HG03354 (cell line): ENCODE results near the gene DGKH.
"Not testable (repeated sequence)": the region's sequence is repeated elsewhere in the genome, so short reads cannot be mapped to it uniquely, and the experiment has no call there.

Experiments used
- ATAC-seq: cut with Tn5 transposase; IDR thresholded peaks from one replicate; pipeline ENCODE4 v1.9.1; 2021; ENCODE audit warnings: mild to moderate bottlenecking; ENCODE audit not compliant: unreplicated experiment, poor library complexity, severe bottlenecking

Gene DGKH

GRCh38 chr13:42215578-42216421 lies 167.4 kb downstream of the DGKH start:
- no peak for ATAC-seq

- ATAC-seq = no peak
Measured at GRCh38 chr13:42216422-42216735, 167.9 kb downstream of the DGKH start.

- ATAC-seq = no peak
Measured at GRCh38 chr13:42218576-42218975, 170.1 kb downstream of the DGKH start.

GRCh38 chr13:42219051-42219450 lies 170.6 kb downstream of the DGKH start:
- ATAC-seq = no peak

GRCh38 chr13:42219876-42220275 lies 171.4 kb downstream of the DGKH start:
- no peak for ATAC-seq

- ATAC-seq = no peak
Measured at GRCh38 chr13:42221121-42221765, 172.8 kb downstream of the DGKH start.

GRCh38 chr13:42223681-42224080 lies 175.2 kb downstream of the DGKH start:
- ATAC-seq = no peak

GRCh38 chr13:42225051-42225450 lies 176.6 kb downstream of the DGKH start:
- no peak for ATAC-seq

- not testable (repeated sequence) for ATAC-seq
Measured at GRCh38 chr13:42226759-42227158, 178.3 kb downstream of the DGKH start.

GRCh38 chr13:42228527-42228926 lies 180.1 kb downstream of the DGKH start:
- ATAC-seq = no peak

- ATAC-seq = no peak
Measured at GRCh38 chr13:42229287-42229686, 180.8 kb downstream of the DGKH start.

- ATAC-seq = no peak
Measured at GRCh38 chr13:42232671-42233070, 184.2 kb downstream of the DGKH start.

- ATAC-seq = no peak
Measured at GRCh38 chr13:42233726-42234125, 185.3 kb downstream of the DGKH start.

GRCh38 chr13:42239161-42239560 lies 190.7 kb downstream of the DGKH start:
- no peak for ATAC-seq

- ATAC-seq = no peak
Measured at GRCh38 chr13:42239644-42240043, 191.2 kb downstream of the DGKH start.

GRCh38 chr13:42246541-42246940 lies 198.1 kb downstream of the DGKH start:
- no peak for ATAC-seq

- ATAC-seq = no peak
Measured at GRCh38 chr13:42247883-42248282, 199.4 kb downstream of the DGKH start.

- no peak for ATAC-seq
Measured at GRCh38 chr13:42255886-42256285, 207.4 kb downstream of the DGKH start.

GRCh38 chr13:42258747-42259146 lies 210.3 kb downstream of the DGKH start:
- no peak for ATAC-seq

- ATAC-seq = no peak
Measured at GRCh38 chr13:42259515-42259914, 211.1 kb downstream of the DGKH start.

GRCh38 chr13:42260903-42261654 lies 212.6 kb downstream of the DGKH start:
- ATAC-seq = no peak
